HL-60/S4 treated with retinoic acid at 250 ng/mL for 4 days and 3 days (cell line): Measurements from ENCODE around the gene ENTREP3.
"Not testable (repeated sequence)": the region's sequence is repeated elsewhere in the genome, so short reads cannot be mapped to it uniquely, and the experiment has no call there.

Source experiments
- in situ Hi-C: fragments of 300-500 bp; cut with MboI; formaldehyde crosslinking; loops from 2 replicates; pipeline ENCODE4 v1.7.0; 2022; ENCODE audit warnings: low sequenced_read_pairs

ENTREP3 gene

GRCh38 chr1:155255243-155256007 lies at the start of gene ENTREP3:
TSS of gene ENTREP3 (minus strand) at chr1:155255483. CDS start at chr1:155254877, 606 bp downstream.
- in situ Hi-C loops: loop anchor here (10.0 kb wide), 1 partner anchor 329 kb away; no protein-coding TSS in a partner anchor

GRCh38 chr1:155304558-155305063 lies 49.3 kb upstream of the ENTREP3 start:
- in situ Hi-C loops: no loop called here

- in situ Hi-C loops: no loop called here
Measured at GRCh38 chr1:155301342-155301841, 46.1 kb upstream of the ENTREP3 start, which contains the start of gene PKLR. TSS of gene PKLR (minus strand) at chr1:155301438. CDS start at chr1:155301395, 43 bp downstream.

GRCh38 chr1:155300553-155301329 lies 45.5 kb upstream of the ENTREP3 start:
- in situ Hi-C loops: no loop called here

- in situ Hi-C loops: no loop called here
Measured at GRCh38 chr1:155300024-155300423, 44.7 kb upstream of the ENTREP3 start.

- in situ Hi-C loops: no loop called here
Measured at GRCh38 chr1:155297384-155297783, 42.1 kb upstream of the ENTREP3 start.

GRCh38 chr1:155296661-155297060 lies 41.4 kb upstream of the ENTREP3 start:
- in situ Hi-C loops: no loop called here

GRCh38 chr1:155295942-155296267 lies 40.6 kb upstream of the ENTREP3 start:
- in situ Hi-C loops: no loop called here

- in situ Hi-C loops: no loop called here
Measured at GRCh38 chr1:155295183-155295941, 40.1 kb upstream of the ENTREP3 start.

GRCh38 chr1:155294520-155295182 lies 39.4 kb upstream of the ENTREP3 start:
- in situ Hi-C loops: no loop called here

GRCh38 chr1:155293086-155293749 lies 37.9 kb upstream of the ENTREP3 start:
- in situ Hi-C loops: no loop called here

- in situ Hi-C loops: not testable (repeated sequence)
Measured at GRCh38 chr1:155291006-155291405, 35.7 kb upstream of the ENTREP3 start.

GRCh38 chr1:155287987-155288543 lies 32.8 kb upstream of the ENTREP3 start:
- in situ Hi-C loops: no loop called here

GRCh38 chr1:155286544-155286943 lies 31.3 kb upstream of the ENTREP3 start:
- in situ Hi-C loops: no loop called here

- in situ Hi-C loops: no loop called here
Measured at GRCh38 chr1:155285631-155286044, 30.4 kb upstream of the ENTREP3 start.

- in situ Hi-C loops: no loop called here
Measured at GRCh38 chr1:155285063-155285462, 29.8 kb upstream of the ENTREP3 start.

GRCh38 chr1:155284476-155284875 lies 29.2 kb upstream of the ENTREP3 start:
- in situ Hi-C loops: no loop called here

GRCh38 chr1:155282488-155283091 lies 27.3 kb upstream of the ENTREP3 start:
- in situ Hi-C loops: no loop called here

- in situ Hi-C loops: no loop called here
Measured at GRCh38 chr1:155279268-155279667, 24.0 kb upstream of the ENTREP3 start.
